Transverse colon (tissue), 4 donors: ENCODE results near the gene GAS7.

ENCODE experiments used
- CTCF ChIP-seq, 5 experiments: fragments of 200-600 bp in 3 of 5; fragments of 450-650 bp in 2 of 5; sonication (generic) in 3 of 5; IDR thresholded peaks; 1 replicate in 2 of 5; 2 replicates in 3 of 5; pipeline ENCODE4 v1.5.1; 2016 to 2017; ENCODE audit warnings: antibody characterized with exemption in 5 of 5, inconsistent platforms in 3 of 5, mild to moderate bottlenecking in 2 of 5, moderate library complexity in 1 of 5
- POLR2AphosphoS5 ChIP-seq, 3 donors: sonication (generic); formaldehyde crosslinking; IDR thresholded peaks; one replicate each; pipeline ENCODE4 v1.6.1; 2016; ENCODE audit warnings: antibody characterized with exemption in 3 of 3

GRCh38 chr17:10247810-10248209, 49.4 kb upstream of the GAS7 start:
- TF ChIP-seq CTCF (IDR thresholded peaks at IDR 0.05) (no peak), POLR2AphosphoS5 (IDR thresholded peaks at IDR 0.05) (no peak)
